ENCODE results near the gene RAPH1.

GRCh38 chr2:203567691-203568090 is 32.6 kb upstream of the RAPH1 start:
- no peak for TF ChIP-seq CTCF (IDR thresholded peaks at IDR 0.05; ENCODE audit: insufficient read depth, low read length)
- TF ChIP-seq REST (IDR thresholded peaks at IDR 0.05; ENCODE audit: insufficient replicate concordance, low read depth) = no peak
- no peak for TF ChIP-seq POLR2AphosphoS5 (IDR thresholded peaks at IDR 0.05; ENCODE audit: low read depth)
- no peak for TF ChIP-seq GABPA (IDR thresholded peaks at IDR 0.05; ENCODE audit: low read depth)
- TF ChIP-seq SPI1 (IDR thresholded peaks at IDR 0.05; ENCODE audit: borderline replicate concordance, low read depth) = no peak

All from HL-60 (cell line).